ENCODE measurements around the gene WNT7B.

The WNT7B gene

DNA sequence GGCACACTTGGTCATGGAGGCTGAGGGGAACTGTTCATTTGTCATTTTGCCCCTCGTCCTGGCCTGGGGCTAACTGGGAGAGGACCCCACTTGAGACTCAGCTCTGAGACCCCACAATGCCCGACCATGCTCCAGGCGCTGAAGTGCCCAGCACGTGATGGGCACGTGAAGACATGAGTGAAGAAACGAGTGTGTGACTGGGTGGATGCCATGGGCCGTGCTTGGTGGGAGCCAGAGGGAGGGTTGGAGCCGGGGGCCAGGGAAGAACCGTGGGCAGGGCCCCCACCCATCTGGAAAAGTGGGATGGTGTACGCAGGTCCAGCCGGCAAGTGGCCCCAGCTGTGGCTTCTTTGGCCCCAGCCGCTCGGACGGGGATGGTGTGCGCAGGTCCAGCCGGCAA, 61.1 kb downstream of the WNT7B start:
- Histone ChIP-seq H3K27ac (replicated peaks; ENCODE audit: low read length) (no peak overlapping the region), H2BK12ac (ENCODE audit: low read length) (no peak overlapping the region), H2BK120ac (ENCODE audit: low read depth, low read length) (peak overlapping the region; percentile 9), H2BK5ac (ENCODE audit: low read length) (peak overlapping the region; percentile 70), H3K79me1 (ENCODE audit: low read depth, low read length) (no peaks in the 10 kb centered on the region), H3K18ac (ENCODE audit: low read length) (peak overlapping the region; percentile 9), H3K9me3 (replicated peaks in 1 of 2; ENCODE audit: control insufficient read depth in 2 of 2, insufficient read depth in 1 of 2, low read depth in 1 of 2, low read length in 2 of 2) (peaks cover 3 to 6% of the 10 kb centered on the region in 2 donors), H3K23ac (ENCODE audit: low read depth, low read length, poor library complexity) (peak overlapping the region; percentile 21), H4K91ac (ENCODE audit: low read depth, low read length, poor library complexity) (no peak overlapping the region), H2AFZ (ENCODE audit: low read length) (no peak overlapping the region), H4K8ac (ENCODE audit: low read depth, low read length) (no peak overlapping the region), H3K9ac (ENCODE audit: low read depth, low read length, poor library complexity) (no peak overlapping the region), H3K4me2 (ENCODE audit: insufficient read depth, low read length, poor library complexity, severe bottlenecking) (no peak overlapping the region), H3K4me1 (ENCODE audit: control insufficient read depth in 2 of 2, insufficient read depth in 1 of 2, low read depth in 1 of 2, low read length in 2 of 2) (no peaks in the 10 kb centered on the region), H3K14ac (ENCODE audit: low read length) (no peak overlapping the region), H3K27me3 (ENCODE audit: control insufficient read depth in 3 of 3, insufficient read depth in 3 of 3, low read depth in 1 of 3, low read length in 3 of 3) (peaks cover 0 to 23% (median 0%) of the 10 kb centered on the region in 3 experiments), H3K4me3 (ENCODE audit: low read length in 2 of 2) (no peak overlapping the region), H2BK15ac (ENCODE audit: low read length) (no peak overlapping the region), H2AK5ac (ENCODE audit: low read depth, low read length) (peak overlapping the region; percentile 93), H3K4ac (ENCODE audit: low read length) (no peak overlapping the region), H3K36me3 (replicated peaks in 1 of 2; ENCODE audit: control insufficient read depth in 2 of 2, insufficient read depth in 2 of 2, low read length in 2 of 2) (no peaks in the 10 kb centered on the region)
- no CpG with 5 or more reads among the region's 16 CpGs for WGBS, 2 donors (ENCODE audit: extremely low coverage in 2 of 2, insufficient read length in 2 of 2, insufficient replicate concordance in 1 of 2)
- no peak for DNase-seq (ENCODE audit: low spot score)

GRCh38 chr22:45915151-45915550, 61.8 kb downstream of the WNT7B start:
- peak overlapping the region; percentile 15 for H3K14ac ChIP-seq (ENCODE audit: low read length)
- H4K91ac ChIP-seq (ENCODE audit: low read depth, low read length, poor library complexity), result no peak overlapping the region
- no CpG with 5 or more reads among the region's 2 CpGs for WGBS, 2 donors (ENCODE audit: extremely low coverage in 2 of 2, insufficient read length in 2 of 2, insufficient replicate concordance in 1 of 2)
- H3K27ac ChIP-seq (replicated peaks; ENCODE audit: low read length), result no peak overlapping the region
- peak overlapping the region; percentile 93 for H2AK5ac ChIP-seq (ENCODE audit: low read depth, low read length)
- peaks cover 0 to 3% of the 10 kb centered on the region in 2 donors for H3K4me1 ChIP-seq (ENCODE audit: control insufficient read depth in 2 of 2, insufficient read depth in 1 of 2, low read depth in 1 of 2, low read length in 2 of 2)
- H3K79me1 ChIP-seq (ENCODE audit: low read depth, low read length), result no peaks in the 10 kb centered on the region
- H3K36me3 ChIP-seq (replicated peaks in 1 of 2; ENCODE audit: control insufficient read depth in 2 of 2, insufficient read depth in 2 of 2, low read length in 2 of 2), result no peaks in the 10 kb centered on the region
- H3K18ac ChIP-seq (ENCODE audit: low read length), result peak overlapping the region; percentile 82
- H2AFZ ChIP-seq (ENCODE audit: low read length), result no peak overlapping the region
- H3K4me2 ChIP-seq (ENCODE audit: insufficient read depth, low read length, poor library complexity, severe bottlenecking), result no peak overlapping the region
- no peak for DNase-seq (ENCODE audit: low spot score)
- peaks cover 0 to 28% (median 0%) of the 10 kb centered on the region in 3 experiments for H3K27me3 ChIP-seq (ENCODE audit: control insufficient read depth in 3 of 3, insufficient read depth in 3 of 3, low read depth in 1 of 3, low read length in 3 of 3)
- H3K4me3 ChIP-seq (ENCODE audit: low read length in 2 of 2), result no peak overlapping the region
- no peak overlapping the region for H2BK120ac ChIP-seq (ENCODE audit: low read depth, low read length)
- peak overlapping the region; percentile 86 for H2BK15ac ChIP-seq (ENCODE audit: low read length)
- H4K8ac ChIP-seq (ENCODE audit: low read depth, low read length), result no peak overlapping the region
- H2BK5ac ChIP-seq (ENCODE audit: low read length), result peak overlapping the region; percentile 70
- no peak overlapping the region for H3K9ac ChIP-seq (ENCODE audit: low read depth, low read length, poor library complexity)
- H2BK12ac ChIP-seq (ENCODE audit: low read length), result peak overlapping the region; percentile 64
- no peak overlapping the region for H3K4ac ChIP-seq (ENCODE audit: low read length)
- H3K9me3 ChIP-seq (replicated peaks in 1 of 2; ENCODE audit: control insufficient read depth in 2 of 2, insufficient read depth in 1 of 2, low read depth in 1 of 2, low read length in 2 of 2), result peaks cover 3 to 6% of the 10 kb centered on the region in 2 donors
- no peak overlapping the region for H3K23ac ChIP-seq (ENCODE audit: low read depth, low read length, poor library complexity)

DNA sequence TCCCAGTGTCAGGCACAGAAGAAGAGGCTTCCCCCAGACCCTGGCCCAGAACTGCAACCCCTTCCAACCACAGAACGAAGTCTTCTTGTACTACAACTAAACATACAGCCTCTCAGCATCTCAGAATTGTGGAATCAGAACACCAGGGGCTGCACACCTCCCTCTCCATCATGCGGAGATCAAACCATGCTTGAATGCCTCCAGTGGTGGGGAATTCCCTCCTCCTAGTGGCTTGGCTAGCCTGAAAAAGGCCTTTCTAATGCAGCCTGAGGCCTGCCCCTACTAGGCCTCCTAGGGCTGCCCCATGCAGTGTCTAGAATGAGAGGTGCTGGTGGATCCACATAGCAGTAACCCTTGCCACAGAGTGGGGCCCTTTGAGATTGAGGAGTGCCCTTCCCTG, 62.7 kb downstream of the WNT7B start:
- Histone ChIP-seq H2AFZ (ENCODE audit: low read length) (no peak overlapping the region), H2BK15ac (ENCODE audit: low read length) (peak overlapping the region; percentile 86), H3K14ac (ENCODE audit: low read length) (no peak overlapping the region), H3K36me3 (replicated peaks in 1 of 2; ENCODE audit: control insufficient read depth in 2 of 2, insufficient read depth in 2 of 2, low read length in 2 of 2) (no peaks in the 10 kb centered on the region), H4K91ac (ENCODE audit: low read depth, low read length, poor library complexity) (no peak overlapping the region), H3K9ac (ENCODE audit: low read depth, low read length, poor library complexity) (no peak overlapping the region), H3K79me1 (ENCODE audit: low read depth, low read length) (no peaks in the 10 kb centered on the region), H3K4me1 (ENCODE audit: control insufficient read depth in 2 of 2, insufficient read depth in 1 of 2, low read depth in 1 of 2, low read length in 2 of 2) (peaks cover 0 to 10% of the 10 kb centered on the region in 2 donors), H3K27ac (replicated peaks; ENCODE audit: low read length) (no peak overlapping the region), H3K4ac (ENCODE audit: low read length) (no peak overlapping the region), H3K23ac (ENCODE audit: low read depth, low read length, poor library complexity) (no peak overlapping the region), H3K9me3 (replicated peaks in 1 of 2; ENCODE audit: control insufficient read depth in 2 of 2, insufficient read depth in 1 of 2, low read depth in 1 of 2, low read length in 2 of 2) (peaks cover 3 to 6% of the 10 kb centered on the region in 2 donors), H2AK5ac (ENCODE audit: low read depth, low read length) (peak overlapping the region; percentile 93), H3K4me2 (ENCODE audit: insufficient read depth, low read length, poor library complexity, severe bottlenecking) (no peak overlapping the region), H4K8ac (ENCODE audit: low read depth, low read length) (no peak overlapping the region), H2BK120ac (ENCODE audit: low read depth, low read length) (no peak overlapping the region), H2BK5ac (ENCODE audit: low read length) (peak overlapping the region; percentile 70), H2BK12ac (ENCODE audit: low read length) (peak overlapping the region; percentile 2), H3K27me3 (ENCODE audit: control insufficient read depth in 3 of 3, insufficient read depth in 3 of 3, low read depth in 1 of 3, low read length in 3 of 3) (peaks cover 0 to 31% (median 0%) of the 10 kb centered on the region in 3 experiments), H3K18ac (ENCODE audit: low read length) (no peak overlapping the region), H3K4me3 (ENCODE audit: low read length in 2 of 2) (no peak overlapping the region)
- no peak for DNase-seq (ENCODE audit: low spot score)
- no CpG with 5 or more reads among the region's 2 CpGs for WGBS, 2 donors (ENCODE audit: extremely low coverage in 2 of 2, insufficient read length in 2 of 2, insufficient replicate concordance in 1 of 2)

DNA sequence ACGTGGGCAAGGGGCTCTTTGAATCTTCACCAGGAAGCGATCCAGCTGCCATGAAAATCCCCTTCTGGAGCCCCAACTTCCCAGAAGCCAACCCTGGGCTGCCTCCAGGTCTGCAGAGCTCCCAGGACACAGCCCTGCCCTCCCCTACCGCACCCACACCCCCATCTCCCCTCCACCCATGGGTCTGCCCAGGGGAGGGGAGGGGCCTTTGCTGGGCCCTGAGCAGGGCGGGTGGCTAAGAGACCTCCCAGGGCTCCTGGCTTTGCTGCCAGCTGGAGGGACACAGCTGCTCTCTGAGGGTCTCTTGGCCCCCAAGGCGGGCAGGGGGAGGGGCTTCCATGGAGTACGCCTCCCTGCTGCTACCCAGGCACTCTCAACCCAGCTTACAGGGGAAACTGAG, 64.1 kb downstream of the WNT7B start:
- Histone ChIP-seq H4K91ac (ENCODE audit: low read depth, low read length, poor library complexity) (no peak overlapping the region), H3K4me2 (ENCODE audit: insufficient read depth, low read length, poor library complexity, severe bottlenecking) (no peak overlapping the region), H2AFZ (ENCODE audit: low read length) (no peak overlapping the region), H4K8ac (ENCODE audit: low read depth, low read length) (no peak overlapping the region), H3K4me1 (ENCODE audit: control insufficient read depth in 2 of 2, insufficient read depth in 1 of 2, low read depth in 1 of 2, low read length in 2 of 2) (peaks cover 0 to 17% of the 10 kb centered on the region in 2 donors), H3K4me3 (ENCODE audit: low read length in 2 of 2) (no peak overlapping the region), H2BK120ac (ENCODE audit: low read depth, low read length) (peak overlapping the region; percentile 35), H3K9me3 (replicated peaks in 1 of 2; ENCODE audit: control insufficient read depth in 2 of 2, insufficient read depth in 1 of 2, low read depth in 1 of 2, low read length in 2 of 2) (peaks cover 3 to 6% of the 10 kb centered on the region in 2 donors), H2BK15ac (ENCODE audit: low read length) (peak overlapping the region; percentile 77), H3K18ac (ENCODE audit: low read length) (peak overlapping the region; percentile 79), H2BK12ac (ENCODE audit: low read length) (no peak overlapping the region), H3K23ac (ENCODE audit: low read depth, low read length, poor library complexity) (no peak overlapping the region), H3K27ac (replicated peaks; ENCODE audit: low read length) (no peak overlapping the region), H3K14ac (ENCODE audit: low read length) (no peak overlapping the region), H2AK5ac (ENCODE audit: low read depth, low read length) (peak overlapping the region; percentile 99), H3K4ac (ENCODE audit: low read length) (no peak overlapping the region), H3K36me3 (replicated peaks in 1 of 2; ENCODE audit: control insufficient read depth in 2 of 2, insufficient read depth in 2 of 2, low read length in 2 of 2) (no peaks in the 10 kb centered on the region), H3K9ac (ENCODE audit: low read depth, low read length, poor library complexity) (no peak overlapping the region), H2BK5ac (ENCODE audit: low read length) (peak overlapping the region; percentile 43), H3K79me1 (ENCODE audit: low read depth, low read length) (no peaks in the 10 kb centered on the region), H3K27me3 (ENCODE audit: control insufficient read depth in 3 of 3, insufficient read depth in 3 of 3, low read depth in 1 of 3, low read length in 3 of 3) (peaks cover 0 to 34% (median 0%) of the 10 kb centered on the region in 3 experiments)
- no peak for DNase-seq (ENCODE audit: low spot score)
- WGBS, 2 donors (ENCODE audit: extremely low coverage in 2 of 2, insufficient read length in 2 of 2, insufficient replicate concordance in 1 of 2), result no CpG with 5 or more reads among the region's 6 CpGs

Data from neuronal stem cell (in vitro differentiated cells).